OCI-LY7 (cell line): ENCODE results near the gene WFS1. TPM values are rescaled to one million over a fixed set of nuclear protein-coding genes. Genes with fewer than 3 reads are reported as not detected.
A peak's percentile ranks its signal among the peaks of the same experiment; 100 is the strongest.

Experiments
- BruUV-seq: library from RNA; stranded (reverse); fragments of 400-500 nt; replicated peaks from 2 replicates; lab custom pipeline; 2021; lab: Mats Ljungman, UMichigan
- CTCF ChIA-PET: fragments of 300-600 bp; sonication (Branson Sonifier 250); formaldehyde crosslinking; loops from one replicate; lab custom pipeline; 2022; ENCODE audit warnings: antibody characterized with exemption; ENCODE audit not compliant: unreplicated experiment; lab: Charles Lee
- POLR2A ChIA-PET: fragments of 300-600 bp; sonication (Branson Sonifier 250); formaldehyde crosslinking; loops from one replicate; lab custom pipeline; 2022; ENCODE audit warnings: antibody characterized with exemption; lab: Charles Lee
- DNase-seq: peaks from one replicate; pipeline ENCODE4 v3.0.0-alpha.2; 2015; ENCODE audit warnings: low spot score
- H2AFZ ChIP-seq: fragments of 200-600 bp; sonication (generic), shearing (Covaris generic); 2 replicates; pipeline ENCODE4 v1.6.1; 2014; ENCODE audit warnings: mild to moderate bottlenecking, antibody characterized with exemption, low read length, moderate library complexity
- H3K27ac ChIP-seq: fragments of 200-600 bp; sonication (generic); 2 replicates; pipeline ENCODE4 v1.5.1; 2014; ENCODE audit warnings: mixed run types, low read depth, mild to moderate bottlenecking, moderate library complexity, low read length, inconsistent platforms; ENCODE audit not compliant: poor library complexity, severe bottlenecking
- H3K36me3 ChIP-seq: fragments of 200-600 bp; sonication (generic); 2 replicates; pipeline ENCODE4 v1.6.1; 2014; ENCODE audit warnings: mild to moderate bottlenecking, antibody characterized with exemption, low read length, moderate library complexity, mixed read lengths; ENCODE audit not compliant: insufficient read depth
- H3K4me1 ChIP-seq: fragments of 200-600 bp; sonication (generic); 2 replicates; pipeline ENCODE4 v1.5.1; 2014; ENCODE audit warnings: mild to moderate bottlenecking, low read length; ENCODE audit not compliant: insufficient read depth, poor library complexity, severe bottlenecking
- H3K4me2 ChIP-seq: fragments of 200-600 bp; sonication (generic); 2 replicates; pipeline ENCODE4 v1.6.1; 2014; ENCODE audit warnings: mild to moderate bottlenecking, low read length
- H3K4me3 ChIP-seq: fragments of 200-600 bp; sonication (generic); 2 replicates; pipeline ENCODE4 v1.5.1; 2014; ENCODE audit warnings: mild to moderate bottlenecking, low read depth, low read length; ENCODE audit not compliant: poor library complexity, severe bottlenecking
- H3K79me2 ChIP-seq: fragments of 200-600 bp; sonication (generic); 2 replicates; pipeline ENCODE4 v1.6.1; 2016; ENCODE audit warnings: low read depth, mild to moderate bottlenecking, low read length, moderate library complexity, mixed read lengths; ENCODE audit not compliant: insufficient read depth
- H3K9me2 ChIP-seq: fragments of 200-600 bp; sonication (generic); 2 replicates; pipeline ENCODE4 v1.6.1; 2016; ENCODE audit warnings: mild to moderate bottlenecking, low read length, mixed read lengths; ENCODE audit not compliant: insufficient read depth
- H3K9me3 ChIP-seq: fragments of 200-600 bp; sonication (generic); 2 replicates; pipeline ENCODE4 v1.6.1; 2014; ENCODE audit warnings: mild to moderate bottlenecking, mixed run types, low read length, mixed read lengths
- H4K20me1 ChIP-seq: fragments of 200-600 bp; sonication (generic); 2 replicates; pipeline ENCODE4 v1.6.1; 2014; ENCODE audit warnings: mild to moderate bottlenecking, antibody characterized with exemption, low read length, moderate library complexity, mixed read lengths; ENCODE audit not compliant: insufficient read depth
- EZH2phosphoT487 ChIP-seq: fragments of 200-600 bp; sonication (generic); IDR thresholded peaks from 2 replicates; pipeline ENCODE4 v1.6.1; 2018; ENCODE audit warnings: low read depth, borderline replicate concordance, mild to moderate bottlenecking, mixed run types, antibody characterized with exemption, low read length, moderate library complexity, mixed read lengths
- intact Hi-C: fragments of 100-400 bp; cut with micrococcal nuclease; formaldehyde crosslinking; loops from one replicate; pipeline ENCODE4 v1.10.0; 2022; ENCODE audit not compliant: unreplicated experiment
- total RNA-seq, 2 experiments: library from RNA; depleted of rRNA in 1 of 2; stranded (reverse); fragments of >200 nt in 1 of 2; shearing (Covaris generic) in 1 of 2; gene quantifications; 2 replicates each; pipeline ENCODE4 v1.2.3, GENCODE V29; 2014 to 2022
- TF ChIP-seq, protein P1 (sequence below): fragments of 200-600 bp; sonication (generic); conservative IDR thresholded peaks from 2 replicates; pipeline ENCODE4 v1.5.1; 2014; ENCODE audit warnings: mild to moderate bottlenecking, antibody characterized with exemption, low read length, moderate library complexity, mixed read lengths

Gene WFS1
- total RNA-seq, 2 experiments from 2014 or later: 6.1 to 14.5 TPM

GRCh38 chr4:6322761-6323566 is 53.3 kb downstream of the WFS1 start:
- DNase-seq: peak; percentile 47
- no peaks in the 10 kb centered on the region for H3K36me3 ChIP-seq

DNA sequence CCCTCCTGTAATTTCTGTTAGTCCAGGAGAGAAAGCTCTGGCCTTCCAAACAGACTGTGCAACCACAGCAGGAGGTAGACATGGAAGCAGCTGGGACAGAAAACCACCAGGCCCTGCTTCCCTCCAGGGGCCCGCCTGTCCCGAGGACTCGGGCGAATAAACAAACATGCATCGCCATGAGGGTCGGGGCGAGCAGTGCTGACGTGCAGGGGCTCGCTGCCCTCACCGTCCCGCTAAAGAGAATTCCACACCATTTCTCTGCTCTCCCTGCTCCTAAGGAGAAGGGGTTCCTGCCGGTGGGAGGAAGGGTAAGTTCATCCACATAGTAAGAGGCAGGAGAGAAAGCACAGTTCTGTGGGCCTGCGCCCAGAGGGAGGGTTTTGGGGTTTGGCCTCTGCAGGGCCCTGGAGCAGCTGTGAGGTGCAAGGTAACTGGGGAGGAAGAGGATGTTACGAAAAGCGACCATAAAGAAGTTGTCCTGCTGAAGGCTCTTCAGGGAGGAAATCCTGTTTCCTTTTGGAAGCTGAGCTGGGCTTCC is 54.9 kb downstream of the WFS1 start:
- no peaks in the 10 kb centered on the region for H3K9me2 ChIP-seq
- no peaks in the 10 kb centered on the region for H4K20me1 ChIP-seq
- H3K9me3 ChIP-seq: no peaks in the 10 kb centered on the region
- TF ChIP-seq EZH2phosphoT487: no peak
- TF ChIP-seq, protein P1, sequence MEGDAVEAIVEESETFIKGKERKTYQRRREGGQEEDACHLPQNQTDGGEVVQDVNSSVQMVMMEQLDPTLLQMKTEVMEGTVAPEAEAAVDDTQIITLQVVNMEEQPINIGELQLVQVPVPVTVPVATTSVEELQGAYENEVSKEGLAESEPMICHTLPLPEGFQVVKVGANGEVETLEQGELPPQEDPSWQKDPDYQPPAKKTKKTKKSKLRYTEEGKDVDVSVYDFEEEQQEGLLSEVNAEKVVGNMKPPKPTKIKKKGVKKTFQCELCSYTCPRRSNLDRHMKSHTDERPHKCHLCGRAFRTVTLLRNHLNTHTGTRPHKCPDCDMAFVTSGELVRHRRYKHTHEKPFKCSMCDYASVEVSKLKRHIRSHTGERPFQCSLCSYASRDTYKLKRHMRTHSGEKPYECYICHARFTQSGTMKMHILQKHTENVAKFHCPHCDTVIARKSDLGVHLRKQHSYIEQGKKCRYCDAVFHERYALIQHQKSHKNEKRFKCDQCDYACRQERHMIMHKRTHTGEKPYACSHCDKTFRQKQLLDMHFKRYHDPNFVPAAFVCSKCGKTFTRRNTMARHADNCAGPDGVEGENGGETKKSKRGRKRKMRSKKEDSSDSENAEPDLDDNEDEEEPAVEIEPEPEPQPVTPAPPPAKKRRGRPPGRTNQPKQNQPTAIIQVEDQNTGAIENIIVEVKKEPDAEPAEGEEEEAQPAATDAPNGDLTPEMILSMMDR: no peak
- no peak overlapping the region for H3K4me2 ChIP-seq
- no peak for DNase-seq
- BruUV-seq: no TSS peak
- no peaks in the 10 kb centered on the region for H3K36me3 ChIP-seq
- no peak overlapping the region for H2AFZ ChIP-seq
- H3K79me2 ChIP-seq: no peaks in the 10 kb centered on the region
- no peak overlapping the region for H3K27ac ChIP-seq
- intact Hi-C loops: no loop called here
- no peak overlapping the region for H3K4me3 ChIP-seq
- H3K4me1 ChIP-seq: peaks cover 8% of the 10 kb centered on the region
- CTCF ChIA-PET: no interaction called here
- POLR2A ChIA-PET: no interaction called here

More at GRCh38 chr4:6322761-6323566, 53.3 kb downstream of the WFS1 start:
- ChIA-PET POLR2A (interaction anchor here (0.8 kb wide), 1 partner anchor 21 kb away, joined by 3 read pairs; no protein-coding TSS in a partner anchor), CTCF (no interaction called here)
- Histone ChIP-seq H3K9me3 (no peaks in the 10 kb centered on the region), H2AFZ (no peak overlapping the region), H3K27ac (no peak overlapping the region), H4K20me1 (no peaks in the 10 kb centered on the region), H3K4me3 (no peak overlapping the region), H3K79me2 (no peaks in the 10 kb centered on the region), H3K9me2 (no peaks in the 10 kb centered on the region), H3K4me1 (peaks cover 8% of the 10 kb centered on the region), H3K4me2 (0 out of 2 replicates have a peak overlapping the region, but pooled peaks have one; percentile 15)
- intact Hi-C loops: no loop called here
- no TSS peak for BruUV-seq
- TF ChIP-seq, protein P1: no peak
- TF ChIP-seq EZH2phosphoT487: no peak
